Heart left ventricle (tissue), 13 donors: Measurements from ENCODE around the gene MCTP1.

Experiments
- CTCF ChIP-seq, 12 donors: fragments of 200-600 bp; sonication (generic) in 4 of 12; IDR thresholded peaks; one replicate each; pipeline versions ENCODE4 v1.5.0 to v1.8.0; 2018 to 2022; ENCODE audit warnings: antibody characterized with exemption in 12 of 12, mild to moderate bottlenecking in 5 of 12
- POLR2A ChIP-seq, 2 donors: fragments of 450-650 bp; IDR thresholded peaks; one replicate each; pipeline ENCODE4 v1.6.1; 2017; ENCODE audit warnings: antibody characterized with exemption in 2 of 2, mild to moderate bottlenecking in 2 of 2, moderate library complexity in 2 of 2
- donor health status: ischemic (EF 13 %, LVEDD 7.1; RV severe dilation, severe dysfunction).
- donor health status: DM: no; HTN: yes; CAD: no.
- donor health status: DM: no; HTN: no; CAD: no.
- donor health status: ischemic (EF 25% LVEDD 6.9; RV normal size, moderate dysfunction).
- donor health status: ischemic (EF 25% LVEDD 5.7; RV mildly dilated, moderate dysfunction).
- donor health status: ischemic (EF 35%, LVEDD 5.7; RV mildly dilated, moderate dysfunction).
- donor health status: nonischemic (EF 11% LVEDD 7.7; RV severe dilation, severe dysfunction).
- donor health status: DM: yes; HTN: yes; CAD: no.
- donor health status: PGD.
- donor health status: ischemic (EF 29% LVEDD 5.4; RV normal size, mild dysfunction).
- donor health status: nonischemic (EF 23%, LVEDD 6.1; RV moderate dilation, normal function).

DNA sequence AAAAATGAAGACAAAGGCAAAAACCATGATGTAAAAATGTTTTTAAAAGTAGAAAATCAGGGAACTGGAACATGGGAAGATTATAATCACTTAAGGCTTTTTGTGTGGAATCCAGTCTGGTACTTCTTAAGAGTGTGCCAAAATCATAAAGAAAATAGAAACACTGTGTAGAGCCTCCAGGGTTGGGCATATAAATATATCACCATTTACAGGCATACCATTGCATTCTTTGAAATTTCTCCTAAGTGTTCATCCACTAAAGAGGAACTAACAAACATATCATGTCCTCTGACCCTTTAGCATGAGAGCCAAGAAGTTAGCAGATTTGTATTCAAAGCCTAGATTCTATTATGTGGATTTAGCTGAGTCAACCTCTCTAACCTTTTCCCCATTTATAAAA, 573.1 kb downstream of the MCTP1 start:
- TF ChIP-seq CTCF (IDR thresholded peaks at IDR 0.05), result no peak
- TF ChIP-seq POLR2A (IDR thresholded peaks at IDR 0.05), result no peak
